Measurements from ENCODE around the gene IGSF3. TPM values are rescaled to one million over a fixed set of nuclear protein-coding genes. Genes with fewer than 3 reads are reported as not detected.
"Not testable (repeated sequence)": the region's sequence is repeated elsewhere in the genome, so short reads cannot be mapped to it uniquely, and the experiment has no call there.

IGSF3 gene
- polyA plus RNA-seq, 4 donors, result 29.5 to 31.4 (median 30.4) TPM

GRCh38 chr1:116603646-116604045, 63.9 kb downstream of the IGSF3 start:
- DNase-seq (ENCODE audit: low read depth in 4 of 4, low spot score in 3 of 4), result not testable (repeated sequence)

GRCh38 chr1:116599369-116599768, 68.2 kb downstream of the IGSF3 start:
- DNase-seq (ENCODE audit: low read depth in 4 of 4, low spot score in 3 of 4), result not testable (repeated sequence)

GRCh38 chr1:116598420-116599036, 69.0 kb downstream of the IGSF3 start:
- DNase-seq (ENCODE audit: low read depth in 4 of 4, low spot score in 3 of 4), result not testable (repeated sequence)

- not testable (repeated sequence) for DNase-seq (ENCODE audit: low read depth in 4 of 4, low spot score in 3 of 4)
Observed at GRCh38 chr1:116597388-116597787, 70.1 kb downstream of the IGSF3 start.

- not testable (repeated sequence) for DNase-seq (ENCODE audit: low read depth in 4 of 4, low spot score in 3 of 4)
Observed at GRCh38 chr1:116596742-116597307, 70.7 kb downstream of the IGSF3 start.

GRCh38 chr1:116595946-116596741, 71.4 kb downstream of the IGSF3 start:
- DNase-seq (ENCODE audit: low read depth in 4 of 4, low spot score in 3 of 4), result not testable (repeated sequence)

DNA sequence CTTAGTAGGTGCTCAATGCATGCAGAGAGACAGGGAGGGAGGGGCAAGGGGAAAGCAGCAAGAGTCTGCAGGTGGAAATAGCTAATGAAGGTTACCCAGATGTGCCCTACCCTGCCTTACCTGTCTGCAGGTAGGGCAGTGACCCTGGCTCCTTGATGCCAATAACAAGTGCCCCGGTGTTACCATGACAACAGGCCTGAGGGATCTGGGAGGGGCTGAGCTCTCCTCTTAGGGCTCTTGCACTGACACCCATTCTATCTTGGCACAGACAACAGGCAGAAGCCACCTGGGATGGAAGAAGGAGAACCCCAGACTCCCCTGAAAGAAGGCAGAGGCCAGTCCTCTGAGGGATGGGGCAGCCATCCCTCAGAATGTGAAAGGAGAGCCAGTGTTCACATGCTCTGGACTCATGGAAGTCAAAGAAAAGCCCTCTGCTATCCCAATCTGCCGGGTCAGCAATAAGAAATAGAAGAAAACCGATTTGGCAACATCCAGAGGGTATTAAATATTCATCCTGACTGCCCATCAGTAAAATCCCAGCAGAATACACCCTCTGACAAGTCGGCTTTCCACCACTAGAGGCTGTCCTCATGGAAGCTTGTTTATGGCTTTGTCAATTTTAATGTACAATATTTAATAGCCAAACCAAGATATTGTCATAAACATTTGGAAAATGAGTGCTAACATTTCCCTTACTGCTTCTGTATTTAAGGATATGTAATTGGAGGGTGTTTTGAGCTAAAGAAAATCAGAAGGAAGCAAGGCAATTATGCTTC, 72.3 kb downstream of the IGSF3 start:
- not testable (repeated sequence) for DNase-seq (ENCODE audit: low read depth in 4 of 4, low spot score in 3 of 4)

DNA sequence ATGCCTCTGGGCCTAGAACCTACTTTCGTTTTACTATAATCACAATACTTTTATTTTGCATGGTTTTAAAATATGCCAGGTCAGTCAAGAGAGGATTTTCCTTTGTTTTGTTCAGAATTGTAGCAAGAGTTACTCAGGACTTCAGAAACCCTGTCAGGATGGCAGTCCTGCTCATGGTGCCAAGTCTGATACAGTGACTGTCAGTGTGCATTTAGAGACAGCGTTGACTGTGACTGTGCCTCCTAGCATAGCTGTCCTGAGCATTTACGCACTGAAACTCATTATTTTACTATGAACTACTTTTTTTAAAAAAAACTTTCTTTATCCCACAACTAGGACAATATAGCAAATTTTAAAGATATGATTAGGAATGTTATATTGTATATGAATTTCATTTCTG, 73.6 kb downstream of the IGSF3 start:
- DNase-seq (ENCODE audit: low read depth in 4 of 4, low spot score in 3 of 4), result not testable (repeated sequence)

DNA sequence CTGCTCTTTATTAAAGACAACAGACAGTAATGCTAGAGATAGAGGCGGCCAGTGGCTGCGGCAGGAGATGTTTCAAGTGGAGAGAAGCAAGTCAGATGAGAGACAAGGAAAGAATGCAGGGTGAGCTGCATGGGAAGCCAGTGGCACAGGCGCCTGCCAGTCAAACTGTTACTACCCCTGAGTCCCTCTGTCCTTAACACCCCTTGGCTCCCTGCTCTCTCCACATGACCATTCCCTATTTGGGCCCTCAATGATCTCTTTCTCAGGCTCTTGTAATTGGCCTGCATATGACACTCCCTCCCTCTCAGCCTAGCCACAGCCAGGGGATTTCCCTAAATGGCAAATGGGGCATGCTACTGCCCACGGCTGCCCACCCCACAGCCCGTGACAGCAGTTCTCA, 74.1 kb downstream of the IGSF3 start:
- DNase-seq (ENCODE audit: low read depth in 4 of 4, low spot score in 3 of 4), result not testable (repeated sequence)

DNA sequence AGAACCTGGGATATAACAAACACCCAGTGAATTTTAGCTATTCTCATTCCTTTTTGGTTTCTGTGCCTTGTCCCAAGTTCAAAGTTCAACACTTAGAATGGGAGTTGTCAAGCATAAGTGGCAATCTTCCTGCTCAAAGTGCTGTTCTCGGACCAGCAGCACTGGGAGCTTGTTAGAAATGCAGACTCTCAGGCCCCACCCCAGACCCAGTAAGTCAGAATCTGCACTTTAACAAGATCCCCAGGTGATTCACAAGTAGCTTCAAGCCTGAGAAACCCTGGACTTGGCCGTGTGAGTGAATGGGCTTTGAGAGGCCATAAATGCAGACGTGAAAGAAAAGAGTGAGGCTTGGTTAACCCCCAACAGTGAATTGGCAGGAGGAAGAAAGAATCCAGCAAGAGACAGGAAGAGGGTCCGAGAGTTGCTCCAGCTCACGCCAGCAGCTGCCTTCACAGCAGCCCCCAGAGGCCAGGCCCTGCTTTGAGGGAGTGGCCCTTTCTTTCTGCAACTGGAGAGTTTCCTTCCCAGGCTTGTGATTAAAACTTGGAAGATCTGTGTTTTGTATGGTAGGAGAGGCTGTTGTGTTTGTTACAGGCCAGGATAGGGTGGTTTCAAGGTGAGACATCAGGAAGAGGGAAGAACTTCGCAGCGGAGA, 75.5 kb downstream of the IGSF3 start:
- DNase-seq (ENCODE audit: low read depth in 4 of 4, low spot score in 3 of 4), result not testable (repeated sequence)

DNA sequence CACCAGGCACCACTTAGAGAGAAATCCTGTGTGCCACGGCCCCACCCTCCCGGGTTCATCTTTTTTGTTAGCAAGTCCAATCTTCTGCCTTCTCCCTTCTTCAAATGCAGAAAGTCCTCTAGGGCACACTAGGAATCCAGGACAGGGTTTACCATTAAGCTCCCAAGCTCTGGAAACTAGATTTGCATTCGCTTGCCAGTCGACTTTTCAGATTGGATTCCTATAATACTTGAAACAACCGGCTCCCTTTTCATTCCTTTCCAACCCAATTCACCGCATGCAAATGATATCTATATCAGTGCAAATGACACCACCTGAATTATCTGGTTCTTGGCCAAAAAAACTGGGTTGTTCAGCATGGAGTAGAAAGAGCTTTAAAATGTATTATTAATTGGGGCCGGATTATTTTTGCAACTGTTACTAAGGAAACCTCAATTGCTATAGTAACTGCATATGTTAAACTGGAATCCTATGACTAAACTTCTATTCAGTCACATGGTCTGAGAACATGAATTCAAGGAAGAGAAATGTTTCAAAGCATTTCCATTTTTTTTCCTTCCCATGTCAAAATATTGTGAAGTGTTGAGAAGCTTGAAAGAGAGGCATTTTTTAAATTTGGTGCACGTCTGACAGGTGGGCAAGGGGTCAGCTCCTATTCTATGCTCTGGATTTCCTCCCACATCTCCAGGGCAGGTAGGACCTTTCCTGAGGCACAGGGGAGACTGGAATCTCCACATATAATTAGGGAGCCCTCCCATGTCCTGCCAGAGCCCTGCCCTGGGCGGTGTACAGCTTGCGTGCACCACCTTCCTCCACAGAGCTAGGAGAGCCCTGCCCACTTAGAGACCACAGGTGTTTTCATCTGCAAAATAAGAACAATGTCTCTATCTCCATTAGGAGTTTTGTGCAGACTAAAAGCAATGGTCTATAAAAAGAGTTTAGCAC, 76.3 kb downstream of the IGSF3 start:
- not testable (repeated sequence) for DNase-seq (ENCODE audit: low read depth in 4 of 4, low spot score in 3 of 4)

- not testable (repeated sequence) for DNase-seq (ENCODE audit: low read depth in 4 of 4, low spot score in 3 of 4)
Observed at GRCh38 chr1:116590359-116591005, 77.1 kb downstream of the IGSF3 start.

GRCh38 chr1:116589101-116589735, 78.3 kb downstream of the IGSF3 start:
- not testable (repeated sequence) for DNase-seq (ENCODE audit: low read depth in 4 of 4, low spot score in 3 of 4)

DNA sequence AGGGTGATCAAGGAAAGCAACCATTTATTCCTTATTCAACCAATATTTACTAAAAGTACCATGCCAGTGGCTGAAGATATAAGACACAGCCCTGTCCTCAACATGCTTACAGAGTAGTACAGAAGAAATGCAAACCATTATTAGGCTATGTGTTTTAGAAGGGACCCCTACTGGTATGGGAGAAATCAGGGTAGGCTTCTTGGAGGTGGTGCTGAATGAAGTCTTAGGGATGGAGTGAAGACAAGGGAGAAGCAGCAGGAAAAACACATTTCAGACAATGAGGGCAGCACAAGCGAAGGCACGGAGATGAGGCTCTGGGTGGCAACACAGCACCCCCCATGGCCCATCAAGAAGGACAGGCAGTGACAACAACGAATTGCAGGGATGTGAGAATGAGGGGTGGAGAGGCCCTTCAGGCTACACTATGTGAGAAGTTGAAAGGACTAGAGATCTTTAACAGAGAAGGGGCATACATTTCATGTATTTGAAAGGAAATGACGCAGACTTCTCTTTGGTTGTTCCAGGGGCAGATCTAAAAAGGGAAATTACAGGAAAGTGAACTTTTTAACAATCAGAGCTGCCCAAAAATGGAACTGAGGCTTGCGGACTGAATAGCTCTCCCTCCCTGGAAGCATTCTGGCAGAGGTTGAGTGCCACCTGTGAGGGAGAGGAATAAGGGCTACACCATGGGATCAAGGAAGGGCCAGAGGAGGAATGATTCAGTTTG, 79.9 kb downstream of the IGSF3 start:
- no peak for DNase-seq (ENCODE audit: low read depth in 4 of 4, low spot score in 3 of 4)

DNA sequence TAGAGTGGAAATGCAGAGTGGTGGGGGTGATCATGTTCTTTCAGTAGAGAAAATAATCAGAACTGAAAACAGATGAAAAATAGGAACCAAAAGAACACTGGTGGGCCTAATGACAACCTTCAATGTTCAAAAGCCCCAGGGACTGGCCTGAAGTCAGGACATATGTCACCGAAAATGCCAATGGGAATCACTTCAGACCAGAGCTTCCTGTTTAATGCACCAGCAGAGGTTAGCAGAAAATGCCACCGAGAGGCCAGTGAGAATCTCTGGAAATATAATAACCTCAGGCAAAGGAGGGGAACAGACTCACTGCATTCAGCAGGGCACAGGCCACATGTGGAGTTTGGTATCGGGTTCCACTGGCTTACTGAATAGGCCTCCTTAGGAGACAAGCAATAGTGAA, 80.8 kb downstream of the IGSF3 start:
- DNase-seq (ENCODE audit: low read depth in 4 of 4, low spot score in 3 of 4), result no peak

- no peak for DNase-seq (ENCODE audit: low read depth in 4 of 4, low spot score in 3 of 4)
Observed at GRCh38 chr1:116585886-116586285, 81.6 kb downstream of the IGSF3 start.

- DNase-seq (ENCODE audit: low read depth in 4 of 4, low spot score in 3 of 4), result no peak
Observed at GRCh38 chr1:116581323-116581885, 86.1 kb downstream of the IGSF3 start.
